SJSA1 (cell line): Measurements from ENCODE around the gene SDC4. TPM values are rescaled to one million over a fixed set of nuclear protein-coding genes. Genes with fewer than 3 reads are reported as not detected.

Experiments used
- DNase-seq, 2 experiments: peaks; one replicate each; pipeline ENCODE4 v3.0.0-alpha.2; 2015 to 2020; ENCODE audit warnings: low spot score in 2 of 2, low read depth in 1 of 2
- H3K27ac ChIP-seq: fragments of 250-450 bp; sonication (Bioruptor Pico); 2 replicates; pipeline ENCODE4 v1.5.1; 2020; ENCODE audit warnings: mild to moderate bottlenecking, moderate library complexity
- H3K27me3 ChIP-seq: fragments of 250-450 bp; sonication (Bioruptor Pico); replicated peaks from 2 replicates; pipeline ENCODE4 v1.5.1; 2020; ENCODE audit warnings: mild to moderate bottlenecking, moderate library complexity
- H3K36me3 ChIP-seq: fragments of 250-450 bp; sonication (Bioruptor Pico); 2 replicates; pipeline ENCODE4 v1.5.1; 2020; ENCODE audit warnings: mild to moderate bottlenecking
- H3K4me1 ChIP-seq: fragments of 250-450 bp; sonication (Bioruptor Pico); replicated peaks from 2 replicates; pipeline ENCODE4 v1.6.1; 2021; ENCODE audit warnings: mild to moderate bottlenecking
- H3K4me3 ChIP-seq: fragments of 250-450 bp; sonication (Bioruptor Pico); 2 replicates; pipeline ENCODE4 v1.5.1; 2020; ENCODE audit warnings: mild to moderate bottlenecking
- H3K9me3 ChIP-seq: fragments of 250-450 bp; sonication (Bioruptor Pico); replicated peaks from 2 replicates; pipeline ENCODE4 v1.5.1; 2020; ENCODE audit warnings: mild to moderate bottlenecking
- total RNA-seq: library from RNA; depleted of rRNA; stranded (reverse); fragments of >200 nt; shearing (Covaris generic); gene quantifications from 2 replicates; pipeline ENCODE4 v1.2.3, GENCODE V29; 2014

The SDC4 gene
- total RNA-seq, 1 experiment from 2014 or later = 107 TPM

DNA sequence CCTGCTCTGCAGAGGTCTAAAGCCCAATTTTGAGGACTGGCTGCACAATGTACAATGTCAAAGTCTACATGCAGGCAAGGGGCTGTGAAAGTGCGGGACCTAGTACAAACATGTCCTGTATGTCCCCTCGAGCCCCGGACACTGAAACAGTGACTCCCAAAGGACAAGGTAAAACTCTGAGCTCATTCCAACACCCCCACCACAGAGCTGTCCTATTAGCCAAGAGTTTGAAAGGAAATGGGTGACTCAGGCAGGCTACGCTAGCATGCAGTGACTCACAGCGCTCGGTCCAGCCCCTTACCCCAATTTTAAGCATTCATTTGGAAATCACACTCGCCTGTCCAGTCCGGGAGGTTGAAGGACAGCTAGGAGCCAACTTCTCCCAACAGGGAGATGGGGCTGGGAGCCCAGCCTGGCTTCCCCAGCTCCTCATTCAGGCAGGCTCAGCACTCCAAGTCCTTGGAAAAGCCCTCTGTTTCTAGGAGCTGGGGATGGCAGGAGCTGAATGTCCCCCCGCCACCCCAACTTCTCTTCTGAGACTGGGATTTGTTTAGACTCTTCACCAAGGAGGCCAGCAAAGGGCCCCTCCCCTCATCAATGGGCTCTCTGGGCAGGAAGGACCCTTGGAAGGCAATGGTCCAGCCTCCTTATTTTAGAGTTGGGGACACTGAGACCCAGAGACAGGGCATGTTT, 3.9 kb downstream of the SDC4 start:
- Histone ChIP-seq H3K4me3 (0 out of 2 replicates have a peak overlapping the region, but pooled peaks have one; percentile 3), H3K27ac (peak overlapping the region; percentile 81), H3K9me3 (no peaks in the 10 kb centered on the region; the same call in 1 of the 2 replicates), H3K36me3 (peaks cover 60% of the 10 kb centered on the region), H3K27me3 (no peaks in the 10 kb centered on the region), H3K4me1 (peaks cover 85% of the 10 kb centered on the region)
- peak; percentile 77 to 87 for DNase-seq

DNA sequence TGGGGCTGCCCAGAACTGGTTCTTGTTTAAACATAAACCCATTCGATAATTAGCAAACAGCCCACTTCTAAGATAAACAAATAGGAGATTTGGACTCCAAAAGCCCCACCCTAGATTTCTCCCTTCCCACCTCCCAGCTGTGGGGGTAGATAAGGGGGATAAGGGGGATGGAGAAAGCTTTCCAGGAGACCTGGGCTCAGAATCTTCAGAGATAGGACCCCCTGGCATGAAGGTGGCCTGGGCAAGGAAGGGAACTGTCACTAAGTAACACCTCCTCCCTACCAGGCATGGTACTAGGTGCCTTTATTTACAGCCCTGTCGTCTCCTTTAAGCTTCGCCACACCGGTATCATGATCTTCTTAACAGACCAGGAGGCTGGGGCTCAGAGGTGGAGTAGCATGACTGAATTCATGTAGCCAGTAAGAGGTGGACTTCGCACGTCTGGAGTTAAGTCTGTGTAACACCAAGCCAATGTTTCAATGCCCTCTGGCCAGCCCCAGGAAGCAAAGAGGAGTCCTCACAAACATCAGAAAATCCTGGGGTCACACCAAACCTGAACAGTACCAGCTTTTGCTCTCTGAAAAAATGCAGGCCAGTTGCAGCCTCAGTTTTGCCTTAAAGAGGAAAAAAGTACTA, 4.6 kb downstream of the SDC4 start:
- no peak for DNase-seq

DNA sequence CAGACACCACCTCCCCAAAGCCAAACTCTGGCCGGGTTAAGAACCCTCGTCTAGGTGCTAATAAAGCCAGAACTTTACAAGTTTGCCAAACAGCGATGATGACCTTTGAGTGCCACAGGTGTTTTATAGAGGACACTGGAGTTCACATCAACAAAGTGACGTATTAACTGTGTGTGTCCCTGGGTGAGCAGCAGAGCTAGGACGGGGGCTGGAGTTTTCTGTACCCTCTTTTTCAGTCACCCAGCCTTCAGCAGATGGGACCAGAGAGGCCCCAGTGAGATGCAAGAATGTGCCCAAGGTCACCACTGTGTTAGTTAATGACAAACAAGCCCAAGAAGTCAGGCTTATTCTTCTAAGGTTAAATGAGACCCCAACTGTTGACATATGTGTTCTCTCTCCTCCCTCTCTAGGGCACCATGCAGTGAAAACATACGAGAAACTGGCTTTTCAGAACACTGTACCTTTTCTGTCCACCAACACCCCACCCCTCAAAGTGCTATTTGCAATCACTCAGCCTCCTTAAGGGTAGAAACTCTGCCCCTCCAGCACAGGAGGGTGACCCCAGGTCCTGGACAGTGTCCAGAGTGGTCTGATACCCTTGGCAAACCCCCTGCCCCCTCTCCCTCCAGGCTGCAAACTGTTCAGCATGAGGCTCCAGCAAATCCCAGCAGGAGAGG, 5.2 kb downstream of the SDC4 start:
- H3K27ac ChIP-seq = no peak overlapping the region; the same call in 1 of the 2 replicates
- no peaks in the 10 kb centered on the region for H3K27me3 ChIP-seq
- H3K4me3 ChIP-seq = no peak overlapping the region
- no peak for DNase-seq
- H3K9me3 ChIP-seq = no peaks in the 10 kb centered on the region; the same call in 1 of the 2 replicates
- H3K4me1 ChIP-seq = peaks cover 89% of the 10 kb centered on the region
- peaks cover 71% of the 10 kb centered on the region for H3K36me3 ChIP-seq

More for the DNA sequence above, 4.6 kb downstream of the SDC4 start:
- Histone ChIP-seq H3K36me3 (peaks cover 67% of the 10 kb centered on the region), H3K27ac (peak overlapping the region; percentile 81), H3K27me3 (no peaks in the 10 kb centered on the region), H3K4me3 (no peak overlapping the region), H3K4me1 (peaks cover 85% of the 10 kb centered on the region), H3K9me3 (no peaks in the 10 kb centered on the region; the same call in 1 of the 2 replicates)

DNA sequence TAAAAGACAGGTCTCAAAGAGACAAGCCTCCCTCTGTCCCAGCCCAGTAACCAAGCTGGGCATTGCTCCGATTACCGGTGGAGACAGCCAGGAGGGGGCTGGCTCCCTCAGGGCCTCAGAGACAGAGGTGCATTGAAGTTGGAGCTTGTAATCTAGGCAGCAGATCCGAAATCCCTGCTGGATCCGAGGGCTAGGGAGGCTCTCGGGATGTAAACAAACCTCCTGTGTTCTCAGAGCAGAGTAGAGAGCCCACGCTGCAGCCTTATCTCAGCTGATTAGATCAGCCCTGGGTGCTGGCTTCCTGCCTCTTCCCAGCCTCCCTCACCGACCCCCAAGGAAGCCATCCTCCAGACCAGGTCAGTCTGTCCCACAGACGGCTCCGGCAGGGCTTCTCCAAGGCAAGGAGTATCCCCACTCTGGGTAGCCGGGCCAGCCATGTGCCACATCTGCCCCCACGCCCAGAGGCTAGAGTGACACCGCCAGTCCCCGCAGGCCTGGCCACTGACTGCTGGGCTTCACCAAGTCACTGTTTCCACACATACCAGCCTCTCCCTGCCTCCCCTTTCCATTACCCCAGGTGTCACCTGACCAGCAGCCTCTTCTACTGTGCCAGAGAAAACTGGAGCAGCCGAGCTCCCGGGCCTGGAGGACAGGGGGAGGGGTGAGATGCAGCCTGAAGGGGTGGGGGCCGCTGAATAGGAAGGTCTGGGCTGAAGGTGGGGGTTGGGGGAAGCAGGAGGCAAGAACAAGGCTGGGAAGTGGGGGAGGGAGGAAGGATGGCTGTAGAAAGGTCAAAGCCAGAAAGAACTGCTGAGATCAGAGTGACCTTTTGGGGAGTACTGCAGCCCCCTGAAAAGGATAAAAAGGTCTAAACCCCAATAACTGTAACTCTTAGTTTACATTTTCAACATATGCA, 6.0 kb downstream of the SDC4 start:
- Histone ChIP-seq H3K36me3 (peaks cover 77% of the 10 kb centered on the region), H3K4me1 (peaks cover 91% of the 10 kb centered on the region), H3K27me3 (no peaks in the 10 kb centered on the region), H3K27ac (peak overlapping the region; percentile 26), H3K9me3 (no peaks in the 10 kb centered on the region), H3K4me3 (no peak overlapping the region)
- DNase-seq = no peak

DNA sequence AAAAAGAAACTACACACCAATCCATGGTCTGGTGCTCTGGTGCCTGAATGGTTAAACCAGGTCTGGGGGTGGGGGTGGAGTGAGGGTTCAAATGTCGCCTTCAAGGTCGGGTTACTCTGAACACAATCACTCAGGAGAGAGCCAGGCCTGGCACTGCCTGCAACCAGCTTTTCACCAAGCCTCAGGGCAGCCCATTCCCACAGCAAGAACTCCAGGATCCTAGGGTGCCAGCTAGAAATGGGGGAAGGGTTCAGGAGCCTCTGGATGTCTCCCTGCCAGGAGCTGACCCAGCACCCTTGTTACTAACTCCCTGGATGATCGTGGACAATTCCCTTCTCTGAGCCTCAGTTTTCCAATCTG, 6.7 kb downstream of the SDC4 start:
- peaks cover 91% of the 10 kb centered on the region for H3K4me1 ChIP-seq
- no peaks in the 10 kb centered on the region for H3K9me3 ChIP-seq
- no peak for DNase-seq
- H3K4me3 ChIP-seq = no peak overlapping the region
- peaks cover 81% of the 10 kb centered on the region for H3K36me3 ChIP-seq
- no peak overlapping the region for H3K27ac ChIP-seq
- H3K27me3 ChIP-seq = no peaks in the 10 kb centered on the region

DNA sequence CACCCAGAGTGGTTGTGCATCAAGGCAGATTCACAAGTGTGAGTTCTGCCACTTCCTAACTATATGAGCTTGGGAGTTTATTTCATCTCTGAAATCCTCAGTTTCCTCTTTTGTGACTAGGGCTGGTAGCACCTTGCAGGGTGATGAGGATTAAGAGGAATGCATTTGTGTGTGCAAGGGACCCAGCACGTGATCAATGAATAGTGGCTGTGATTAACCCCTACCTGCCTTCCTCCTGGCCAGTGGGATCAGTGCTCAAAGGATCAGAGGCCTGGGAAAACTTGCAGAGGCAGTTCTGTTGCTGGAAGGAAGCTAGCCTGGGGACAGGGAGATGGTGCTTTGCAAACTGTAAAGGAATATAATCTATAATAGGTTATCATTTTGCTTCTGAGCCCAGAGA, 7.3 kb downstream of the SDC4 start:
- Histone ChIP-seq H3K4me3 (no peak overlapping the region), H3K4me1 (peaks cover 90% of the 10 kb centered on the region), H3K36me3 (peaks cover 82% of the 10 kb centered on the region), H3K27ac (no peak overlapping the region), H3K9me3 (no peaks in the 10 kb centered on the region), H3K27me3 (no peaks in the 10 kb centered on the region)
- no peak for DNase-seq

DNA sequence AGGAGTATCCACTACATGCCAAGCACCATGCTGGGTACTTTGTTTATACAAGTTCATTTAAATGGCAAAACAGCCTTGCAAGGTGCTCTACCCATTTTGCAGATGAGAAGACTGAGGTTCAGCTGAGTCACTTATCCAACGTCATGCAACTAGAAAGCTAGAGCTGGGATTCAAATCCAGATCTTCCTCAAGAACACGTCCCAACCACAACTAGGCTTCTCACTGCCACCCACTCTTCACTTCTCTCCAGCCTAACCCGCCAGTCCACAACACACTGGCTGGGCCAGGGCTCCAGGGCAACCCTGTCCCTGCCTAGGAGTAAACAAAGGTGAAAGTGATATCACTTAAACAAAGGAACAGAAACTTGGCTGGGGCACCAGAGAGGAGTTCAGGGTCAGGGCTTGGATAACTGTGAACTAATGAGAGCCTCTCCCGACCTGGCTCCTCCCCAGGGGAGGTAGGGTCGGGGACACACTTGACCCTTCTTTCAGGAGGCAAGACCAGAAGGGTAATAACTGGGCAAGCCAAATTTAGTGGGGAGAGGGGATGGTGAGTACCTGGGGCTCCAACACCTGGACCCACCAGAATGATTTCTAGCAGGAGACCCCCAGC, 7.9 kb downstream of the SDC4 start:
- Histone ChIP-seq H3K27me3 (no peaks in the 10 kb centered on the region), H3K4me1 (peaks cover 84% of the 10 kb centered on the region), H3K36me3 (peaks cover 88% of the 10 kb centered on the region), H3K27ac (no peak overlapping the region), H3K4me3 (no peak overlapping the region), H3K9me3 (no peaks in the 10 kb centered on the region)
- DNase-seq = no peak

DNA sequence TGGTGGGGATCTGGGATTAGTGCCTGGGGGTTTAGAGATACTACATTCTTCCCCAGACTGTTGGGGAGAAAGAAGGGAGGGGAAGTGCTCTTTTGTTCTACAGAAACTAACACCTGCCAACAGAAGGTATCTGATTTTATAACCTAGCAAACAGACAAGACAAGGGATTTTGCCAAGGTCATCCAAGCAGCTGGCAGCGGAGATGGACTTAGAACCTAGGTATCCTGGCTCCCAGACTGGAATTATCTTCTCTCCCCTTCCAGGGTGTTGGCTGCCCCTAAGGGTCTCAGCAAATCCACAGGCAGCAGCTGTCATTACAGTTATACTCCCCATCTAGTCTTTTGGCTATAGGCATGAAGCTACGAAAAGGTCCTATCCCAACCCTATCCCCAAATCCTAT, 8.4 kb downstream of the SDC4 start:
- Histone ChIP-seq H3K27ac (no peak overlapping the region), H3K4me1 (peaks cover 79% of the 10 kb centered on the region), H3K36me3 (peaks cover 88% of the 10 kb centered on the region), H3K27me3 (no peaks in the 10 kb centered on the region), H3K9me3 (no peaks in the 10 kb centered on the region), H3K4me3 (no peak overlapping the region)
- DNase-seq = no peak

DNA sequence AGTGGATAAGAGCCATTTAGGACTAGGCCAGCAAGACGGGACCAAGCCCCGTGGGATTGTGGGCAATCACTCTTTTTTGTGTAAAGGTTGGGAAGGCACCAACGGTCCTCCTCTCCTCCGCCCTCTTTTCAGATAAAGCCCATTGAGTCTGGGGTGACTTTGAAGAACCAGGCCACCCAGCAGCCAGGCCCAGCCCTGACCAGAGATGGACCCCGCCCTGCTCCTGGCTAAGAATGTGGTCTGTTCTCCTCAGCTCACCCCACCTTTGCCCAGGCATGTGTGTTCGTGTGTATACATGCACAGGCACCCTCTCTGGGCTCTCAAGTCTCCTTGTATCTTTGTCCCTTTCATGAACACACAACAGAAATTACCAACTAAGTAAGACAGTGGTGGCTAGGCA, 9.1 kb downstream of the SDC4 start:
- DNase-seq = no peak
- peaks cover 72% of the 10 kb centered on the region for H3K4me1 ChIP-seq
- H3K27me3 ChIP-seq = no peaks in the 10 kb centered on the region
- H3K27ac ChIP-seq = peak overlapping the region; percentile 79; the same call in 1 of the 2 replicates
- H3K9me3 ChIP-seq = no peaks in the 10 kb centered on the region
- no peak overlapping the region for H3K4me3 ChIP-seq
- peaks cover 90% of the 10 kb centered on the region for H3K36me3 ChIP-seq

DNA sequence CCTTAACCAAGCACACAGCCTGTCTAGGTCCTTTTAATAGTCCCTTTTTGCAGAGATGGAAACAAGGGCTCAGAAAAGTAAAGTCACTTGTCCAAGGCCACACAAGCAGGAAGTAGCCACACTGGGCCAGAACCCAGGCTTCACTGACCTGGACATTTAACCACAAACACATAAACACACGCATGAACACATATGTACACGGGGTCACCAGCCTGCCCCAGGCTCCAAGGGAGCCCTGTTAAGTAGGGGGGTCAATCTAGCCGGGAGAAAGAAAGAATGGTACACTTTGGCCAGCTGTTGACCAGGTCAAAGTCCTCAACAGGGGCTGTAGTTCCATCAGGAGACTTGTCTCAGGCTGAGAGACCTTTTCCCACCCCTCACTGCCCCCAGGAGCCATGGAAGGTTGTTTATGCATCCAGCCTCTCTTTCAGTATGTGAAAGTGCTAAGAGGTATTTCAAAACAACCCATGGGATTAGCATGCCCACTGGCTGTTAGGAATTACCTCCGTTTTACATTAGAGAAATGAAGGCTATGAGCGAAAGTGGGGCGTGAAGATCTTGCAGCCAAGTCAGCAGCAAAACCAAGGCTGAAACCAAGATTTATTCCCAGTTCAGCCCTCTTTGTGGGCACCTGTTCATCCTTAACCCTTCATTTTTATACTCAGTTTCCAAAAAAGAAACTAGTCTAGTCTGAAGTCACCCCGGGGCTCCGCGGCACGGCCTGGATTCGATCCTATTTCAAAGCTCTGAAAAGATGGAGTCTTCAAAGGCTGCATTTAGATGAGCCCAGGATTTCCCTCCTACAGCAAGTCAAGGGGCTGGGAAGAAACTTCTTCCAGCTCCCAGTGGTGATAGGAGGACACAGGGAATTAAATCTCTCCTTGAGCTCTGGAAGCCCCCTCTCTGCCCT, 9.8 kb downstream of the SDC4 start:
- peaks cover 65% of the 10 kb centered on the region for H3K4me1 ChIP-seq

DNA sequence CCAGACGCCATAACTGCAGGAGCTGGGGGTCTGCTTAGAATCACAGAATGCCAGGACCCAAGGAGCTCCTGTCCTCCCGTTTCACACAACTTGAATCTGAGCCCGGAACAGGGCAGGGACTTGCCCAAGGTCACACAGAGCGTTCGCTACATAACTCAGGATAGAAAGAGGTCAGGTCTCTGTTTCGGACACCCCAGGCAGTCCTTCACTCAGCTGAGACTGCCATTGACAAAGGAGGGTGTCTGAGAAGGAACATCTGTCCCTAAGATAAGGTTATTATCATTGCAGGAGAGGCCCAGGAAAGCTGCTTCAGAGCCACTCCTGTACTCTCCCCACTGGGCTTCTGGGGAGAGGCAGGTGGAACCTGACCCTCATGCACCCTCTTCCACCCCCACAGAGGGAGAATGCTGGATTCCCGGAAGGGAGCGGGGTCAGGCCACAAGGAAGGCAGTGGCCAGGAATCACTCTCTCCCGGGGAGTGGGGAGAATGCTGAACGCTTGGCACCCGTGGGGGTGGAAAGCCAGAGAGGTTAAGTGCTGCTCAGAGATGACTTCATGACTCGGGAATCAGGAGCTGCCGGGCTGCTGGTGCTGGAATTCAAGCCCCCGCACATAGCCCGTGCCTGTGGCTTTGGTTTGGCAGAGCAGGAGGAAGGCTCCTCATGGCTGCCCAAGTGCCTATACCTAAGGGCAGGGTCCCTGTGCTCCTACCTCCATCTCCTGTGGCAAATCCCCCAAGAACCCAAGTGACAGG, 10.7 kb downstream of the SDC4 start:
- no peak overlapping the region for H3K4me3 ChIP-seq
- no peaks in the 10 kb centered on the region for H3K27me3 ChIP-seq
- peak overlapping the region; percentile 79 for H3K27ac ChIP-seq
- peak; percentile 82 to 89 for DNase-seq
- H3K36me3 ChIP-seq = peaks cover 90% of the 10 kb centered on the region
- peaks cover 56% of the 10 kb centered on the region for H3K4me1 ChIP-seq
- H3K9me3 ChIP-seq = no peaks in the 10 kb centered on the region

More for the DNA sequence above, 9.8 kb downstream of the SDC4 start:
- no peaks in the 10 kb centered on the region for H3K9me3 ChIP-seq
- H3K27me3 ChIP-seq = no peaks in the 10 kb centered on the region
- no peak overlapping the region for H3K4me3 ChIP-seq
- DNase-seq = peak in 1 of 2 experiments; percentile 75
- H3K27ac ChIP-seq = peak overlapping the region; percentile 79
- peaks cover 89% of the 10 kb centered on the region for H3K36me3 ChIP-seq
